Liver (tissue), 9 donors: Measurements from ENCODE around the gene CHMP1B. TPM values are rescaled to one million over a fixed set of nuclear protein-coding genes. Genes with fewer than 3 reads are reported as not detected.

Source experiments
- DNase-seq: peaks from one replicate; pipeline ENCODE4 v3.0.0-alpha.2; 2017; ENCODE audit warnings: low spot score
- H3K27ac ChIP-seq, 2 donors: one replicate each; pipeline ENCODE4 v1.7.0; 2013; ENCODE audit warnings: inconsistent platforms in 2 of 2, low read length in 2 of 2, control low read depth in 1 of 2, low read depth in 1 of 2, mild to moderate bottlenecking in 1 of 2
- H3K27me3 ChIP-seq, 4 donors: one replicate each; pipeline versions ENCODE4 v1.6.1 to v1.7.0; 2013; ENCODE audit warnings: low read length in 3 of 4, inconsistent platforms in 1 of 4, mild to moderate bottlenecking in 1 of 4, moderate library complexity in 1 of 4; ENCODE audit not compliant: control insufficient read depth in 4 of 4, insufficient read depth in 4 of 4
- H3K36me3 ChIP-seq, 4 donors: one replicate each; pipeline versions ENCODE4 v1.6.1 to v1.7.0; 2013; ENCODE audit warnings: low read length in 3 of 4, mild to moderate bottlenecking in 3 of 4, low read depth in 1 of 4, moderate library complexity in 1 of 4; ENCODE audit not compliant: control insufficient read depth in 4 of 4, insufficient read depth in 3 of 4
- H3K4me1 ChIP-seq, 4 donors: one replicate each; pipeline versions ENCODE4 v1.6.1 to v1.7.0; 2013; ENCODE audit warnings: low read length in 3 of 4, mild to moderate bottlenecking in 3 of 4, moderate library complexity in 1 of 4; ENCODE audit not compliant: control insufficient read depth in 4 of 4, insufficient read depth in 4 of 4
- H3K4me3 ChIP-seq, 3 donors: one replicate each; pipeline versions ENCODE4 v1.6.1 to v1.7.0; 2013; ENCODE audit warnings: low read length in 3 of 3, control low read depth in 1 of 3, low read depth in 1 of 3, mild to moderate bottlenecking in 1 of 3
- H3K9ac ChIP-seq, 2 donors: one replicate each; pipeline ENCODE4 v1.7.0; 2013; ENCODE audit warnings: low read length in 2 of 2, mild to moderate bottlenecking in 2 of 2, moderate library complexity in 2 of 2, control low read depth in 1 of 2, low read depth in 1 of 2
- H3K9me3 ChIP-seq, 4 donors: one replicate each; pipeline versions ENCODE4 v1.6.1 to v1.7.0; 2013; ENCODE audit warnings: low read length in 3 of 4; ENCODE audit not compliant: control insufficient read depth in 4 of 4
- EGR1 ChIP-seq, 2 donors: IDR thresholded peaks; 2 replicates each; pipeline ENCODE4 v1.6.1; 2016 to 2018; ENCODE audit warnings: antibody characterized with exemption in 2 of 2, low read depth in 2 of 2
- FOXA1 ChIP-seq: IDR thresholded peaks from 2 replicates; pipeline ENCODE4 v1.6.1; 2016; ENCODE audit warnings: antibody characterized with exemption
- FOXA2 ChIP-seq: IDR thresholded peaks from 2 replicates; pipeline ENCODE4 v1.6.1; 2016; ENCODE audit warnings: antibody characterized with exemption
- HNF4A ChIP-seq, 2 donors: conservative IDR thresholded peaks; 2 replicates each; pipeline ENCODE4 v1.6.1; 2016; ENCODE audit warnings: antibody characterized with exemption in 2 of 2, mild to moderate bottlenecking in 2 of 2
- HNF4G ChIP-seq: IDR thresholded peaks from 2 replicates; pipeline ENCODE4 v1.6.1; 2016; ENCODE audit warnings: antibody characterized with exemption
- JUND ChIP-seq, 2 donors: IDR thresholded peaks; 2 replicates each; pipeline ENCODE4 v1.6.1; 2016; ENCODE audit warnings: antibody characterized with exemption in 2 of 2
- RAD21 ChIP-seq, 2 donors: IDR thresholded peaks; 2 replicates each; pipeline ENCODE4 v1.6.1; 2016; ENCODE audit warnings: antibody characterized with exemption in 2 of 2, mild to moderate bottlenecking in 2 of 2
- RXRA ChIP-seq, 2 donors: IDR thresholded peaks; 2 replicates each; pipeline ENCODE4 v1.6.1; 2017 to 2018; ENCODE audit warnings: antibody characterized with exemption in 2 of 2, mild to moderate bottlenecking in 1 of 2
- WGBS: extraction: QIAGEN DNeasy Blood & Tissue Kit; methylation state at CpG from one replicate; pipeline ENCODE4 v1.1.7; 2013; 5-methylcytosine and 5-hydroxymethylcytosine counted together
- polyA plus RNA-seq, 2 donors: library from polyadenylated mRNA; stranded (reverse) in 1 of 2; unstranded in 1 of 2; fragments of 200-250 nt in 1 of 2; fragments of >200 nt in 1 of 2; fragmentation: Nextera tagmentation in 1 of 2; extraction: Ambion mirVana in 1 of 2; gene quantifications; one replicate each; pipeline versions ENCODE4 v1.2.1 to v1.2.3, GENCODE V29; 2013 to 2015
- total RNA-seq, 2 donors: library from RNA; depleted of rRNA; stranded (reverse); fragments of >200 nt; gene quantifications; one replicate each; pipeline ENCODE4 v1.2.3, GENCODE V29; 2014
- TF ChIP-seq, protein P1 (sequence below): IDR thresholded peaks from 2 replicates; pipeline ENCODE4 v1.6.1; 2016; ENCODE audit warnings: antibody characterized with exemption, mild to moderate bottlenecking
- TF ChIP-seq, protein P2 (sequence below): fragments of 150-350 bp; IDR thresholded peaks from 2 replicates; pipeline ENCODE4 v1.5.1; 2017; ENCODE audit warnings: improper control_type of control experiment, low read depth, low read length; ENCODE audit not compliant: missing input control
- TF ChIP-seq, protein P3 (sequence below): IDR thresholded peaks from 2 replicates; pipeline ENCODE4 v1.6.1; 2016; ENCODE audit warnings: antibody characterized with exemption
- TF ChIP-seq, protein P4 (sequence below): IDR thresholded peaks from 2 replicates; pipeline ENCODE4 v1.6.1; 2016; ENCODE audit warnings: antibody characterized with exemption
- donor health status: healthy.
- donor health status: healthy.
- donor health status: healthy.
- donor health status: healthy.
- donor health status: healthy.

Gene CHMP1B
- total and polyA plus RNA-seq, 4 donors = 13.6 to 23.6 (median 19.1) TPM

DNA sequence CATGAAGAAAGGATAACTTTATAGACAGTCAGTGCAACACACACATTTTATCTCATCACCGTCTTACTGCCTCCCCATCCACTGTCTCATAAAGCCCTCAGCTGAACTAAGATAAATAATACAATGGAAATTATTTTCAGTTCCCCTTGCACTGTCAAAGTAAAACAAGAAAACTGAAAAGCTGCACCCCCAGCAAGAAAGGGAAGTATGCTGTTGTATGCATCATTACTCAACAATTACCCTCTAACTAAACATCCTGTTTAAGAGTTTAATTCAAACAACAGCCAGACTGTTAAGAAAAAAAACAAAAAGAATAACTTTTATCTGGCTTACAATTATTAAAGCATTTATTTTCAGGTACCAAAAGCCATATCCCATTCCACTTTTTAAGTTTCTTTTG lies 31.9 kb downstream of the CHMP1B start:
- peaks cover 2 to 11% (median 6%) of the 10 kb centered on the region in 4 donors for H3K4me1 ChIP-seq
- H3K4me3 ChIP-seq = no peak overlapping the region
- TF ChIP-seq, protein P1, sequence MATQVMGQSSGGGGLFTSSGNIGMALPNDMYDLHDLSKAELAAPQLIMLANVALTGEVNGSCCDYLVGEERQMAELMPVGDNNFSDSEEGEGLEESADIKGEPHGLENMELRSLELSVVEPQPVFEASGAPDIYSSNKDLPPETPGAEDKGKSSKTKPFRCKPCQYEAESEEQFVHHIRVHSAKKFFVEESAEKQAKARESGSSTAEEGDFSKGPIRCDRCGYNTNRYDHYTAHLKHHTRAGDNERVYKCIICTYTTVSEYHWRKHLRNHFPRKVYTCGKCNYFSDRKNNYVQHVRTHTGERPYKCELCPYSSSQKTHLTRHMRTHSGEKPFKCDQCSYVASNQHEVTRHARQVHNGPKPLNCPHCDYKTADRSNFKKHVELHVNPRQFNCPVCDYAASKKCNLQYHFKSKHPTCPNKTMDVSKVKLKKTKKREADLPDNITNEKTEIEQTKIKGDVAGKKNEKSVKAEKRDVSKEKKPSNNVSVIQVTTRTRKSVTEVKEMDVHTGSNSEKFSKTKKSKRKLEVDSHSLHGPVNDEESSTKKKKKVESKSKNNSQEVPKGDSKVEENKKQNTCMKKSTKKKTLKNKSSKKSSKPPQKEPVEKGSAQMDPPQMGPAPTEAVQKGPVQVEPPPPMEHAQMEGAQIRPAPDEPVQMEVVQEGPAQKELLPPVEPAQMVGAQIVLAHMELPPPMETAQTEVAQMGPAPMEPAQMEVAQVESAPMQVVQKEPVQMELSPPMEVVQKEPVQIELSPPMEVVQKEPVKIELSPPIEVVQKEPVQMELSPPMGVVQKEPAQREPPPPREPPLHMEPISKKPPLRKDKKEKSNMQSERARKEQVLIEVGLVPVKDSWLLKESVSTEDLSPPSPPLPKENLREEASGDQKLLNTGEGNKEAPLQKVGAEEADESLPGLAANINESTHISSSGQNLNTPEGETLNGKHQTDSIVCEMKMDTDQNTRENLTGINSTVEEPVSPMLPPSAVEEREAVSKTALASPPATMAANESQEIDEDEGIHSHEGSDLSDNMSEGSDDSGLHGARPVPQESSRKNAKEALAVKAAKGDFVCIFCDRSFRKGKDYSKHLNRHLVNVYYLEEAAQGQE = no peak
- no peak for TF ChIP-seq JUND (IDR thresholded peaks at IDR 0.05)
- TF ChIP-seq, protein P2, sequence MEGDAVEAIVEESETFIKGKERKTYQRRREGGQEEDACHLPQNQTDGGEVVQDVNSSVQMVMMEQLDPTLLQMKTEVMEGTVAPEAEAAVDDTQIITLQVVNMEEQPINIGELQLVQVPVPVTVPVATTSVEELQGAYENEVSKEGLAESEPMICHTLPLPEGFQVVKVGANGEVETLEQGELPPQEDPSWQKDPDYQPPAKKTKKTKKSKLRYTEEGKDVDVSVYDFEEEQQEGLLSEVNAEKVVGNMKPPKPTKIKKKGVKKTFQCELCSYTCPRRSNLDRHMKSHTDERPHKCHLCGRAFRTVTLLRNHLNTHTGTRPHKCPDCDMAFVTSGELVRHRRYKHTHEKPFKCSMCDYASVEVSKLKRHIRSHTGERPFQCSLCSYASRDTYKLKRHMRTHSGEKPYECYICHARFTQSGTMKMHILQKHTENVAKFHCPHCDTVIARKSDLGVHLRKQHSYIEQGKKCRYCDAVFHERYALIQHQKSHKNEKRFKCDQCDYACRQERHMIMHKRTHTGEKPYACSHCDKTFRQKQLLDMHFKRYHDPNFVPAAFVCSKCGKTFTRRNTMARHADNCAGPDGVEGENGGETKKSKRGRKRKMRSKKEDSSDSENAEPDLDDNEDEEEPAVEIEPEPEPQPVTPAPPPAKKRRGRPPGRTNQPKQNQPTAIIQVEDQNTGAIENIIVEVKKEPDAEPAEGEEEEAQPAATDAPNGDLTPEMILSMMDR = no peak
- H3K27ac ChIP-seq = no peak overlapping the region
- no peak overlapping the region for H3K9ac ChIP-seq
- H3K36me3 ChIP-seq = peaks cover 4 to 21% (median 19%) of the 10 kb centered on the region in 4 donors
- no peaks in the 10 kb centered on the region for H3K9me3 ChIP-seq
- no peak for DNase-seq
- WGBS = 73% methylated on average over 1 of the region's 1 CpG
- no peaks in the 10 kb centered on the region for H3K27me3 ChIP-seq

DNA sequence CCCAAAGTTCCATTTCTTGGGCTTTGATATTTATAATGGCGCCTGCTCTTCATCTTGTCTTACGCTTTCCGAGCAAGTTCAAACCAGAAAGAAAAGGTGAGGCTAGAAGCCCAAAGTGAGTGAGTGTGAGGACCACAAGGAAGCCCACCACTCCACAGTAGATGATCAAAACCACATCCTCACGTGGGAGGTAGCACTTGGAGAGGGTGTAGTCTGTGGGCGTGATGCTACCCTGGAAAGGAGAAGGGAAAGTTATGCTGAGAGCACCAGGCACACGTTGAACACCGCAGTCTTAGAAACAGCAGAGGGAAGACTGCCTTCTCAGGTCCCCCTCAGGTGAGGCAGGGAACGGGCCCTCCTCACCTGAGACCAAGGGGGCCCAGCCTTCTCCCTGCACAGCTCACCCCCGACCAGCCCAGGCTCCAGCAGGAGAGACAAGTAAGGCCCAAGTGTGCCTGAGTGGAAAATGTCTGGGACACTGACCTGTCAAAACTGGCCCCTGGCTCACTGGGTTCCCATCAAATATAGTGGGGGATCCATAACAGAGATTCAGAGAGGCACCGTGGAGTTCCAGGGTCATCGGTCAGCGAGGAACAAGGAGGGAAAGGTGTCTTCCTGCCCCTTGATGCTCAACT lies 33.3 kb downstream of the CHMP1B start:
- WGBS = 86% methylated on average over 12 of the region's 12 CpGs
- H3K4me1 ChIP-seq = peaks cover 2 to 11% (median 6%) of the 10 kb centered on the region in 4 donors
- no peak overlapping the region for H3K4me3 ChIP-seq
- TF ChIP-seq, protein P2 = no peak
- TF ChIP-seq, protein P3, sequence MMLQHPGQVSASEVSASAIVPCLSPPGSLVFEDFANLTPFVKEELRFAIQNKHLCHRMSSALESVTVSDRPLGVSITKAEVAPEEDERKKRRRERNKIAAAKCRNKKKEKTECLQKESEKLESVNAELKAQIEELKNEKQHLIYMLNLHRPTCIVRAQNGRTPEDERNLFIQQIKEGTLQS = no peak
- TF ChIP-seq RXRA (IDR thresholded peaks at IDR 0.05) = no peak
- peak overlapping the region; percentile 59 to 80 for H3K27ac ChIP-seq
- H3K36me3 ChIP-seq = peaks cover 4 to 33% (median 29%) of the 10 kb centered on the region in 4 donors
- no peaks in the 10 kb centered on the region for H3K27me3 ChIP-seq
- no peak for DNase-seq
- H3K9ac ChIP-seq = no peak overlapping the region
- no peaks in the 10 kb centered on the region for H3K9me3 ChIP-seq

DNA sequence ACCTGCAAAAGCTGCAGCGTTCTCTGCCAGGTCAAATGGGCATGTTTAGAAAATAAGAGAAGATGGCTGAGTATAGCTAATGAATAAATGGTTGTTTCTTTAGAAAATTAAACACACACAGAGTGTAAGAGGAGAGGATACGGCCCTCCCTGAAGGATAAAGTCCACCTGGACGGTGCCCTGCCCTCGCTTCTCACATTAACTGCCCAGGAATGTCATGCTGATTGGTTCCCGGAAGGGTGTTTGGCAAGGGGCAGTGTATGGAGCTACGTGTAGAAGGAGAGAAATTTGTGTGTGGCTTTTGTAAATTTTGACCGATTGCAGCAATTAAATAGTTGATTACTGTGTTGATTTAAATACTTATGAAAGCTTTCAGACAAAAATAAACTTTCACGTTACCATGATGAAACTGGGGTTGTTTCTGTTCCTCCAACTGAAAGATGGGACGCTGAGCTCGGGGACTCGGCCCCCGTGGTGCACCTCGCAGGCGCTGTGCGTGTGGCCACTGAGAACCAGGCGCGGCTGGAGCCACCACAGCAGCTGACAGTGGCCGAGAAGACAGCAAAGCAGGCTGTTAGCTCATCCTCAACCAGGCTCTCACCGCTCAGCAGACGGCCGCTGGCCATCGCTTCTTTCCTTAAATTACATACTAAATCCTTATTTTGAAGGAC lies 34.2 kb downstream of the CHMP1B start:
- H3K27ac ChIP-seq = peak overlapping the region; percentile 59 to 80
- H3K9me3 ChIP-seq = no peaks in the 10 kb centered on the region
- no peak overlapping the region for H3K4me3 ChIP-seq
- H3K4me1 ChIP-seq = peaks cover 2 to 11% (median 6%) of the 10 kb centered on the region in 4 donors
- DNase-seq = no peak
- 67% methylated on average over 22 of the region's 22 CpGs for WGBS
- H3K9ac ChIP-seq = no peak overlapping the region
- H3K36me3 ChIP-seq = peaks cover 4 to 36% (median 30%) of the 10 kb centered on the region in 4 donors
- no peaks in the 10 kb centered on the region for H3K27me3 ChIP-seq
- TF ChIP-seq RXRA (IDR thresholded peaks at IDR 0.05) (peak in 1 of 2 donors; percentile 63), EGR1 (IDR thresholded peaks at IDR 0.05; ENCODE audit: low read depth in 2 of 2) (peak in 1 of 2 donors; percentile 20), HNF4G (peak; percentile 77), FOXA1 (no peak), HNF4A (conservative IDR thresholded peaks at IDR 0.05) (peak; percentile 86 to 90), FOXA2 (peak; percentile 11), JUND (IDR thresholded peaks at IDR 0.05) (peak in 1 of 2 donors; percentile 26), RAD21 (IDR thresholded peaks at IDR 0.05) (peak; percentile 9 to 40)
- TF ChIP-seq, protein P4, sequence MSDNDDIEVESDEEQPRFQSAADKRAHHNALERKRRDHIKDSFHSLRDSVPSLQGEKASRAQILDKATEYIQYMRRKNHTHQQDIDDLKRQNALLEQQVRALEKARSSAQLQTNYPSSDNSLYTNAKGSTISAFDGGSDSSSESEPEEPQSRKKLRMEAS = peak; percentile 69
- TF ChIP-seq, protein P2 = no peak
- TF ChIP-seq, protein P3 = no peak
